H54 (cell line): ENCODE data around the gene CRADD.
A peak's percentile ranks its signal among the peaks of the same experiment; 100 is the strongest.

Experiments used
- DNase-seq: peaks from one replicate; pipeline ENCODE4 v3.0.0; 2011; ENCODE audit warnings: low spot score, mixed read lengths; ENCODE audit not compliant: insufficient read length
- FAIRE-seq: peaks from 3 replicates; lab custom pipeline; 2011; peaks lifted over from hg19 to GRCh38; lab: Jason Lieb, UNC
- POLR2A ChIP-seq: IDR thresholded peaks from 2 replicates; pipeline ENCODE4 v1.6.1; 2011; ENCODE audit warnings: low read depth, mild to moderate bottlenecking, low read length

The CRADD gene

DNA sequence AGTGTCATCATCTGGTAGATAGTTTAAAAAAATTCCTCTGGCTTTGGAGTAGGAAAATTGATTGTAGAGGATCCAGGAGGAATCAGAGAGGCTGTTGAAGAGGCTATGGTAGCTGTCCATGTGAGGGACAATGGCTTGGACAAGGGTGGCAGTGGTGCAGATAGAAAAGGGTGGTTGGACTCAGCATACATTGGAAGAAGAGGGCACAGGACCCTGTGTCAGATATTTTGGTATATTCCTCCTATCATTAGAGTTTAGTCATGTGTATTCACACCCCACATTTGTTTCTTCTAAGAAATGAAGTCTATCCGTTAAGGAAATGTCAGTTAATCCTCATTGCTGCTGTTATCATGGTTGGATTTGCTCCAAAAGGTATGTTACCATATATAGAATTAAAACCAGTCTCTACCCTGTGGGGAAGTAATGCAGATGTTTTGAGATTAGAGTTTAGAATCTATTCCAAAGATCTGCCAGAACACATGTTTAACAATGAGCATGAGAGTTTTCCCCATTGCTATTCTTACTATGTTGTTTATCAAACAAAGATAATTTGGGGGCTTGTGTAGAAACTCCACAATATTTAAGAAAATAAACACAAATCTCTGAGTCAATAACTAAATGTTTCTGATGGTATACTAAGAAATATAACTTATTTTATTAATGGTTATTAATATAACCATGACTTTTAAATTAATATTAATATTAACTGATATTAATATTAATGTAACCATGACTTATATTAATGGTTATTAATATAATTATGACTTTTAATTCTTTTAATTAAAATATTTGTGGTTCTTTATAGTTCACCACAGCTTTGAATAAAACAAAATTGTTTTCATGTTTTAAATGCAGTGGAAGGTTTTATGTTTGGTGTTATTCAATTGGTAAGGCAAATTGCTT is 80.9 kb downstream of the CRADD start:
- DNase-seq (no peak), FAIRE-seq (no peak)
- TF ChIP-seq POLR2A, result no peak

- DNase-seq (no peak), FAIRE-seq (no peak)
- no peak for TF ChIP-seq POLR2A
Measured at GRCh38 chr12:93758801-93759373, 81.7 kb downstream of the CRADD start.

GRCh38 chr12:93759512-93760081 is 82.4 kb downstream of the CRADD start:
- FAIRE-seq (no peak), DNase-seq (no peak)
- no peak for TF ChIP-seq POLR2A

DNA sequence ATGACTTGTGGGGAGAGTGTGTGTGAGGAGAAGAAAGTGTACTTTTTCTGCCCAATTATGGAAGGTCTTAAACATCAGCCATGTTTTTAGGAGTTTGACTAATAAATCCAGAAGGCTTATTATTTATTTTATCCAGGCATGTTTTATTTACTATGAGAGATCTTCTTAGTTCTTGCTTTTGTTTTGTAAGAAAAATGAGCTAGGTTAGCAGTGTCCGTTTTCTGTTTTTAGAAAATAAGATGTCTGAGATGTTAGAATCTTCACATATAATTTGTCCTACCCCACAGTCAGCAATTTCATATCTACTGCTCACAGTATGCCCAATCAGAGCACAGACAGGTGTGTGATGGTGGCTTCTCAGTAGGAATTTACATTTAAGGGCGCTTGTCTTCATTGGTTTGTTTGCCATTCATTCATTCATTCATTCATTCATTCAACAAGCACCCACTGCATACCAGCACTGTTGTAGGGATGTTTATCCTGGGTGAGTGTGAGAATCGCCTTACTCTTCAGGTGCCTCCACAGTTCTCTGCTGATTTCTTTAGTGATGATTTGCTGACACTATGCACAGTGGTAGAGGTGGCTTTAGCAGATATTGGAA is 83.2 kb downstream of the CRADD start:
- DNase-seq (no peak), FAIRE-seq (no peak)
- no peak for TF ChIP-seq POLR2A

- DNase-seq (no peak), FAIRE-seq (no peak)
- TF ChIP-seq POLR2A, result no peak
Measured at GRCh38 chr12:93762059-93762719, 85.0 kb downstream of the CRADD start.

DNA sequence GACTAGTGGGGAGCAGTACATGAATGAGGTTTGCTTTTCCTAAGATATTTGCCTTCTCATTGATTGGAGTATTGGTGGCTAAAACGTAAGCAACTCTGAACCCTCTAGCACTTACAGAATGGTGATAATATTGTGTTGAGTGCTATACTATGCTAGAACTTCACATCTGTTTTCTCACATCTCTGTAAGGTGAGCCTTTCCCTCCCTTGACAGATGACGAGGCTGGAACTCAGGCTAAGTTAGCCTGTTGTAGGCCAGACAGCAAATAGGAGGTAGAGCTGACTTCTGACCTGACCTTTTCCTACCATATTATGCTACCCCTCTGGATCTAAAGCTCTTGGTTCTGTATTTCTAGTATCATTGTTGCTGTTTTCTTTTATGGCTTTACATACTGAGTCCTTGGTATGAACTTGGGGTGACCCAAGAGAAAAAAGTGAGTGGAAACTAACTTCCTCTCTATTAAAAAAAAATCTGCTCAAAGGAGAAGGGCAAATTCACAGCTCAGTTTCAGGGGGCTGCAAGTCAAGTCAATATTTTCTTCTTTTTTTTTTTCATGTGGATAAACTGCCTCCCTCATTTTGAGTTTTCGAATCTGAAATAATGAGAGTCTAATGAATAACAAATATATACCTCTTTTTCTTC is 85.9 kb downstream of the CRADD start:
- no peak for FAIRE-seq
- no peak for DNase-seq
- TF ChIP-seq POLR2A, result no peak

GRCh38 chr12:93763746-93764147 is 86.6 kb downstream of the CRADD start:
- no peak for FAIRE-seq
- DNase-seq, result no peak
- no peak for TF ChIP-seq POLR2A

GRCh38 chr12:93766371-93766770 is 89.2 kb downstream of the CRADD start:
- TF ChIP-seq POLR2A, result no peak
- FAIRE-seq (peak; percentile 36), DNase-seq (no peak)

DNA sequence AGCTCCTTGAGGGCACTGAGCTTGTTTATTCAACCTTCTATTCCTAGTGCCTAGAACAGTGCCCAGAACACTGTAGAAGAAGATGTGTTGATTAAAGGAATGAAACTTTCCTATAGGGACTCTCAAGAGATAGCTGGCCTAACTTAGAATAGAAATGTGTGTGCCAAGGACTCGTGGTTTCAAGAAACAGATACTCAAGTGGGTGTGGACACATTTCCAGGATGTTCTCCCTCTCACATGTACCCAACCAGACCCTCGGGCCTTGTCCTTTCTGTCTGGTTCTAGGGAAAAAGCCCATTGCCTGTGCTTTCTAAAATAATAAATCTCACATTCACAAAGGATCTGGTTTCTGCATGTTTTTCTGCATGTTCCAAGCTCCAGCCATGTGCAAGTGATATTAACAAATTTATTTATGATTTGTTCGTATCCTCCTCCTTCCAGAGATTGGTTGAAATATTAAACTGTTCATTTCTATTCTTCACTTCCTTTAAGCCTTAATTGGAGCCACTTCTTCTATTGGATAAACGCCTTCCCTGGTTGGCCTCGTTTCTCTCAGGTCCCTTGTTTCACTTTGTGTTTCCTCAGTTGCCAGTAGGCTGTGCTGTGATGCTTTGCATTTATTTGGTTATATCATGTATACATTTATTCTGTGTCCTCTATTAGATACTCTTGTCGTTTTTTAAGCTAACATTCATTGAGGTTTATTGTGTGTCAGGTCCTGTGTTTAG is 89.8 kb downstream of the CRADD start:
- DNase-seq, result no peak
- FAIRE-seq, result peak; percentile 96

GRCh38 chr12:93767524-93767863 is 90.3 kb downstream of the CRADD start:
- FAIRE-seq, result peak; percentile 20
- TF ChIP-seq POLR2A, result no peak
- no peak for DNase-seq

More for the DNA sequence above, 89.8 kb downstream of the CRADD start:
- no peak for TF ChIP-seq POLR2A

DNA sequence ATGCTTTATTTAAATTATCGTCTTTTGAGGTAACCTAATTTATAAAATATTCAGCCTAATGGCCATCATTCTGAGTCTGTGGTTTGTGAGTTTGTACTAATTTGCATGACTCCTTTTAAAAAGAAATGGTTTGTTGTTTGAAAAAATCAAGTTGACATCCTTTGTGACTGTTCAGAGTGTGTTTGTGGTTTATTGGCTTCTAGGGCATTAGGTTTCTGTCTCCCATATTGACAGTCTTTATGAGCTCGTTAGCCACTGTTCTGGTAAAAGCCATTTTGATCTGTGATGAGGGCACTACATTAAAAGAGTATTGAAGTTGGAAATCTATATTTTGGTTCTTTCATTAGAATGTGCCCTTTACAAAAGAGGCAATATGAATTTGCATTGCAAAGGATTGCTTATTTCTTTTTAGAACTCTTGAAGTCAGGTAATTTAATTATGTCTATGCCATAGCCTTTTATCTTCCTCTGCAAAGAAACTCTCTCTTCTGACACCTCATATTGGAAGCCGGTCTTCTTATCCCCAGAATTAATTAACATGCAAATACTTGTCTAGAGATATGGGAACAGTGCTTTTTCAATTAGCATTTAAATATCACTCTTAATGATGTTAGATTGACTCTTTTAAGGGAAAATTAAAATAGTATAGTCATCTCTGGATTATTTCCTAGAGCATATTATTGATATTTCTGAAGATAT is 95.0 kb downstream of the CRADD start:
- FAIRE-seq (no peak), DNase-seq (no peak)
- no peak for TF ChIP-seq POLR2A
